ENCODE results near the gene TMCC2. TPM values are rescaled to one million over a fixed set of nuclear protein-coding genes. Genes with fewer than 3 reads are reported as not detected.

TMCC2 gene
- total RNA-seq, 4 donors from 2014 or later, result 0.33 to 2.1 (median 1.1) TPM

DNA sequence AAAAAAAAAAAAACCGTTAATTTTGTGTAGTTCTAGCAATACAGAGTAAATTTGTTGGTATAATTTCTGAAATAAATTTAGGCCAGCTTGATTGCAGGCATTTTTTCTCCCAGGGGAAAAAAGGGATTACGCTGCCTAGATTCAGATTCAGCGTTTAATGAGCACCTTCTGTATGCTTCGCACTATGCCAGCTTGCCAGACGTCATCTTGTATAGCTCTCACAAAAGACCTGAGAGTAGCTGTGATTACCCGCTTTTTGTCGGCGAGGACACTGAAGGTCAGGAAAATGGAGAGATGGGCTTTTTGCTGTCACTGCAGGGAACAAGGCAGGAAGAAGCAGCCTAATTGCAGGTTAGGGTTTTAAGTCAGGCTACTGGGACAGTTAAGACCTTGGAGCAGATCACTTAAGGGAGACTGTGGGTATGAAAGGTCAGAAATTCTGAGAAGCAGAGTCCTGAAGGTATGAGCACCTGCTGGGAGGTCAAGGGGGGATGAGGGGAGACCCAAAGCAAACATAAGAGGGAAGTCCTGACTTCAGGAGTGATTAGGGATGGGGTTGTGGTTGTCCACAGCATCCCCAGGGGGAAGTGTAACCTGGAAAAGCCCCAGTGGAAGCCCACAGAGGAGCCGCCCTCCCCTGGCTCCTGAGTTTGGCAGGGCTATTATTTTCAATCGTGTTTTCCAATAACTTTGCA, 39.0 kb downstream of the TMCC2 start:
- TF ChIP-seq, protein P1, sequence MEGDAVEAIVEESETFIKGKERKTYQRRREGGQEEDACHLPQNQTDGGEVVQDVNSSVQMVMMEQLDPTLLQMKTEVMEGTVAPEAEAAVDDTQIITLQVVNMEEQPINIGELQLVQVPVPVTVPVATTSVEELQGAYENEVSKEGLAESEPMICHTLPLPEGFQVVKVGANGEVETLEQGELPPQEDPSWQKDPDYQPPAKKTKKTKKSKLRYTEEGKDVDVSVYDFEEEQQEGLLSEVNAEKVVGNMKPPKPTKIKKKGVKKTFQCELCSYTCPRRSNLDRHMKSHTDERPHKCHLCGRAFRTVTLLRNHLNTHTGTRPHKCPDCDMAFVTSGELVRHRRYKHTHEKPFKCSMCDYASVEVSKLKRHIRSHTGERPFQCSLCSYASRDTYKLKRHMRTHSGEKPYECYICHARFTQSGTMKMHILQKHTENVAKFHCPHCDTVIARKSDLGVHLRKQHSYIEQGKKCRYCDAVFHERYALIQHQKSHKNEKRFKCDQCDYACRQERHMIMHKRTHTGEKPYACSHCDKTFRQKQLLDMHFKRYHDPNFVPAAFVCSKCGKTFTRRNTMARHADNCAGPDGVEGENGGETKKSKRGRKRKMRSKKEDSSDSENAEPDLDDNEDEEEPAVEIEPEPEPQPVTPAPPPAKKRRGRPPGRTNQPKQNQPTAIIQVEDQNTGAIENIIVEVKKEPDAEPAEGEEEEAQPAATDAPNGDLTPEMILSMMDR (IDR thresholded peaks at IDR 0.05; ENCODE audit: low read depth), result no peak

DNA sequence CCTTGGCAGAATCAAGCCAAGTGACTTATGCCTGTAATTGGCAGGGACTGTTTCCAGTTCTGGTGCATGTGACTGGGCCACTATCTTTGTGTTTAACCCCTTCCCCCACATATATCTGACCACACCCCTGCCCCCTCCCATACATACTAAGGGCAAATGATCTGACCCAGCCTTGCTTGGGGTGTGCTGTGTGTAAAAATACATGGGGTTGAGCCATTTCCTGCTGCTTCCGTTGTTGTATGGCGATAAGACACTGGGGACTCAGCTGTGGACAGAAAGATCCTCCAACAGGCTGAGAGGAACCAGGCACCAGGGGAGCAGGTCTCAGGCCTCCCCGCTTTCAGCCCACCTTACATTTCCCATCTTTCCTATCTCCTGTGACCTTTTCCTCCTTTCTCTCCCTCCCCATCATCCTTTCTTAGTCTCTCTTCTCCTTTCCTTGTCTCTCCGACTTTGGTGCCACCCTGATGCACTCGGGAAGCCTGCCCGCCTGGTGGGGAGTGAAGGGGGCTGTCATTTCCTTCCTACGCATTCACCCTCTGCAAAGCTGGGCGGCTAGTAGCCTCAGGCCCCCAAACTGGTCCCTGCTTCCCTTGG, 39.7 kb downstream of the TMCC2 start:
- TF ChIP-seq, protein P1 (IDR thresholded peaks at IDR 0.05; ENCODE audit: low read depth), result no peak

DNA sequence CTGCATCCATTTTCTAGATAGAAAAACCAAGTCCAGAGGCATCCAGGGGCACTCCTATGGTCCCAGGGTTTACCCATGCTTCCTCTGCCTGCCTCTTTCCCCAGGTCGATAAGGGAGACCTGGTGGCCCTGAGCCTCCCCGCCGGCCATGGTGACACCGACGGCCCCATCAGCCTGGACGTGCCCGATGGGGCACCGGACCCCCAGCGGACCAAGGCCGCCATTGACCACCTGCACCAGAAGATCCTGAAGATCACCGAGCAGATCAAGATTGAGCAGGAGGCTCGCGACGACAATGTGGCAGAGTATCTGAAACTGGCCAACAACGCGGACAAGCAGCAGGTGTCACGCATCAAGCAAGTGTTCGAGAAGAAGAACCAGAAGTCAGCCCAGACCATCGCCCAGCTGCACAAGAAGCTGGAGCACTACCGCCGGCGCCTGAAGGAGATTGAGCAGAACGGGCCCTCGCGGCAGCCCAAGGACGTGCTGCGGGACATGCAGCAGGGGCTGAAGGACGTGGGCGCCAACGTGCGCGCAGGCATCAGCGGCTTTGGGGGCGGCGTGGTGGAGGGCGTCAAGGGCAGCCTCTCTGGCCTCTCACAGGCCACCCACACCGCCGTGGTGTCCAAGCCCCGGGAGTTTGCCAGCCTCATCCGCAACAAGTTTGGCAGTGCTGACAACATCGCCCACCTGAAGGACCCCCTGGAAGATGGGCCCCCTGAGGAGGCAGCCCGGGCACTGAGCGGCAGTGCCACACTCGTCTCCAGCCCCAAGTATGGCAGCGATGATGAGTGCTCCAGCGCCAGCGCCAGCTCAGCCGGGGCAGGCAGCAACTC, 41.3 kb downstream of the TMCC2 start:
- TF ChIP-seq, protein P1 (IDR thresholded peaks at IDR 0.05; ENCODE audit: low read depth), result no peak

DNA sequence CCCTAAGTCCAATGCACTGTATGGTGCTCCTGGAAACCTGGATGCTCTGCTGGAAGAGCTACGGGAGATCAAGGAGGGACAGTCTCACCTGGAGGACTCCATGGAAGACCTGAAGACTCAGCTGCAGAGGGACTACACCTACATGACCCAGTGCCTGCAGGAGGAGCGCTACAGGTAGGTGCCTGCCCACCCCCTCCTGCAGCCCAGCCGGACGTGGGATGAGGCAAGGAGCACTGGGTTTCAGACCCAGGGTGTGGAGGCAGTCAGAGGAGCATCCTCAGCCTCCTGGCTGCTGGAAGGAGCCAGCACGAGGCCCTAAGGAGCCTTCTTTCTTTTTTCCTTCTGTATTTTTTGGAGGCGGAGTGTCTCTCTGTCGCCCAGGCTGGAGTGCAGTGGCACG, 42.0 kb downstream of the TMCC2 start:
- TF ChIP-seq, protein P1 (IDR thresholded peaks at IDR 0.05; ENCODE audit: low read depth), result no peak

DNA sequence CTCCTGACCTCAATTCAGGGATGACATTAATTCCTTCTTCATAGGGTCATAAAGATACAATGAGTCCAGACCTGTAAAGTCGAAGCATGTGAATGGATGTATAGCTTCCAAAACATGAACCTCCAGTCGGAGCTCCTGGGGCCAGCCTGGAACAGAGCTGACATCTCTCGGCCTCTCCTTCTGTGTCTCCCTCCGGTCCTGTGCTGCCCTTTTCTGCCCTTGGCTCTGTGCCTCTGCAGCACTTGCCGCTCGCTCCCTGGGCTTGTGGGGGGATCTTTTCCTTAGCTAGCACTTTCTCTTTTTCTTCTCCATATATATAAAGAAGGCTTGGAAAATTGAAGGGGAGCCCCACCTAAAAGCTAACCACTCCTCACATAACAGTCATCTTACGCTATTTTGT, 42.5 kb downstream of the TMCC2 start:
- TF ChIP-seq, protein P1 (IDR thresholded peaks at IDR 0.05; ENCODE audit: low read depth), result no peak

DNA sequence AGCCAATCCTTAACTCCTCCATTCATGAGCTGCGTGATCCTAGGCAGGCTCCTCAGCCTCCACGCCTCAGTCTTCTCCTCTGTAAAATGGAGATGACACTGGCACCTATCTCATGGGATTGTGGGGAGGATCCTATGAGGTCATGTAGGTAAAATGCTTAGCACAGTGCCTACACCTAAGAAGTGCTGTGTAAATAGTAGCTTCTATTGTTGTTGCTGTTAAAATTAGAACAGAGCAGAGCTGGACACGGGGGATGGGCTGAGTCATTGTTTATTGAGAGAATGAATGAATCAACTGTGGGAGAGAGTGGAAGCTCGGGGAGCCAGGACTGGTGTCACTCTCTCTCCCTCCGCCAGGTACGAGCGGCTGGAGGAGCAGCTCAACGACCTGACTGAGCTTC, 43.0 kb downstream of the TMCC2 start:
- TF ChIP-seq, protein P1 (IDR thresholded peaks at IDR 0.05; ENCODE audit: low read depth), result no peak

DNA sequence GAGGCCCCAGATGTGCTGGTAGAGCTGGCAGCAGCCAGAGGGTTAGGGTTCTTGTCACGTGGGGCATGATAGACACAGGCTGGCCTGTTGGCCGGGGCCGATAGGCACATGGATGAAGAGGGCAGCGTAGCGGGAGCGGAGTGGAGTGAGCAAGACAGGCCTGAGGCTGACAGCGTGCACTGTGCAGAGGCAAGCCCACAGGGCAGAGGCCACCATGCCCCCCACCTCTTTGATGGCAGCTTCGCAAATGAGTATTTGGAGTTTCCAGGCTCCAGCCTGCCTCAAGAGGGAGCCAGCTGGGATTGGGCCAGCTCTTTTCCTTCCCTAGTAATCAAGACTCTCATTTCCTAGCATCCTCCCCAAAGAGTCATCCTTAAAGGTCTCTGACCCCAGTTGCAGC, 43.5 kb downstream of the TMCC2 start:
- TF ChIP-seq, protein P1 (IDR thresholded peaks at IDR 0.05; ENCODE audit: low read depth), result no peak

Data from subcutaneous adipose tissue (tissue), 4 donors.